GM12878 (cell line): ENCODE measurements around the gene LRRC23. TPM values are rescaled to one million over a fixed set of nuclear protein-coding genes. Genes with fewer than 3 reads are reported as not detected.

ENCODE experiments used
- ATAC-seq: fragments of 200-7000 bp; cut with Tn5 transposase; 3 replicates; pipeline ENCODE4 v1.9.1; 2020; ENCODE audit warnings: mild to moderate bottlenecking, moderate library complexity
- BruUV-seq: library from RNA; stranded (reverse); fragments of 400-500 nt; replicated peaks from 2 replicates; lab custom pipeline; 2021; lab: Mats Ljungman, UMichigan
- CTCF ChIA-PET: fragments of 300-600 bp; sonication (Branson Sonifier 250); formaldehyde crosslinking; extraction: SDS; loops from one replicate; lab custom pipeline; 2021; ENCODE audit warnings: inconsistent platforms; lab: Yijun Ruan, JAX
- POLR2A ChIA-PET: fragments of 350-600 bp; formaldehyde crosslinking; extraction: SDS; loops from one replicate; lab custom pipeline; 2021; ENCODE audit warnings: inconsistent platforms; lab: Charles Lee
- RAD21 ChIA-PET: fragments of 300-600 bp; sonication (Branson Sonifier 250); formaldehyde crosslinking; loops from one replicate; lab custom pipeline; 2023; ENCODE audit warnings: antibody characterized with exemption; ENCODE audit not compliant: unreplicated experiment; lab: Charles Lee
- SMC1A ChIA-PET: fragments of 300-600 bp; sonication (Branson Sonifier 250); formaldehyde crosslinking; loops from one replicate; lab custom pipeline; 2023; ENCODE audit not compliant: unreplicated experiment, uncharacterized antibody; lab: Charles Lee
- DNase-seq: peaks from one replicate; pipeline ENCODE4 v3.0.0-alpha.2; 2011; ENCODE audit warnings: low read depth, low spot score
- FAIRE-seq: peaks from 3 replicates; lab custom pipeline; 2011; peaks lifted over from hg19 to GRCh38; lab: Jason Lieb, UNC
- H2AFZ ChIP-seq: 2 replicates; pipeline ENCODE4 v1.6.0; 2011; ENCODE audit warnings: low read depth, low read length, control low read depth; ENCODE audit not compliant: control insufficient read depth
- H3K27ac ChIP-seq: 2 replicates; pipeline ENCODE4 v1.5.1; 2011; ENCODE audit warnings: control low read depth; ENCODE audit not compliant: control insufficient read depth, insufficient read depth
- H3K27me3 ChIP-seq, 2 experiments: replicated peaks in 1 of 2; 2 replicates each; pipeline versions ENCODE4 v1.6.0 to v1.6.1; 2011; ENCODE audit warnings: low read length in 1 of 2; ENCODE audit not compliant: control insufficient read depth in 2 of 2, insufficient read depth in 2 of 2
- H3K36me3 ChIP-seq, 2 experiments: 2 replicates each; pipeline ENCODE4 v1.5.1; 2011; ENCODE audit warnings: low read length in 1 of 2; ENCODE audit not compliant: control insufficient read depth in 2 of 2, insufficient read depth in 2 of 2
- H3K4me1 ChIP-seq: 2 replicates; pipeline ENCODE4 v1.6.1; 2011; ENCODE audit warnings: mild to moderate bottlenecking, low read length, moderate library complexity, mixed read lengths; ENCODE audit not compliant: control insufficient read depth, insufficient read depth
- H3K4me2 ChIP-seq: 2 replicates; pipeline ENCODE4 v1.6.0; 2011; ENCODE audit warnings: control low read depth; ENCODE audit not compliant: control insufficient read depth, insufficient read depth
- H3K4me3 ChIP-seq: fragments of 200-600 bp; sonication (generic); 2 replicates; pipeline ENCODE4 v1.5.1; 2016
- H3K79me2 ChIP-seq: 2 replicates; pipeline ENCODE4 v1.6.0; 2011; ENCODE audit warnings: low read length; ENCODE audit not compliant: control insufficient read depth, insufficient read depth
- H3K9ac ChIP-seq: 2 replicates; pipeline ENCODE4 v1.8.0; 2011; ENCODE audit warnings: low read length, control low read depth, mixed read lengths; ENCODE audit not compliant: control insufficient read depth, insufficient read depth
- H3K9me3 ChIP-seq: replicated peaks from 3 replicates; pipeline ENCODE4 v1.5.1; 2011; ENCODE audit warnings: mild to moderate bottlenecking, low read length; ENCODE audit not compliant: control insufficient read depth, insufficient read depth
- H4K20me1 ChIP-seq: 2 replicates; pipeline ENCODE4 v1.6.0; 2011; ENCODE audit not compliant: control insufficient read depth, insufficient read depth
- BCL11A ChIP-seq: IDR thresholded peaks from 2 replicates; pipeline ENCODE4 v1.6.1; 2011; ENCODE audit warnings: low read depth, low read length
- CHD2 ChIP-seq: IDR thresholded peaks from 2 replicates; pipeline ENCODE4 v1.6.1; 2011; ENCODE audit warnings: low read depth, low read length, improper control_type of control experiment, borderline replicate concordance
- CREM ChIP-seq: IDR thresholded peaks from 2 replicates; pipeline ENCODE4 v1.6.1; 2014; ENCODE audit warnings: antibody characterized with exemption, low read depth
- DPF2 ChIP-seq: fragments of 450-650 bp; IDR thresholded peaks from 2 replicates; pipeline ENCODE4 v1.6.1; 2017; ENCODE audit warnings: mild to moderate bottlenecking
- ETV6 ChIP-seq, 2 experiments: fragments of 450-650 bp in 1 of 2; IDR thresholded peaks in 1 of 2; conservative IDR thresholded peaks in 1 of 2; 2 replicates each; pipeline ENCODE4 v1.6.1; 2014; ENCODE audit warnings: antibody characterized with exemption in 1 of 2, borderline replicate concordance in 1 of 2, low read depth in 1 of 2, mild to moderate bottlenecking in 1 of 2, moderate library complexity in 1 of 2
- FOXM1 ChIP-seq: IDR thresholded peaks from 2 replicates; pipeline ENCODE4 v1.6.1; 2012; ENCODE audit warnings: low read depth, mild to moderate bottlenecking, inconsistent platforms, low read length, moderate library complexity
- IKZF1 ChIP-seq: fragments of 450-650 bp; conservative IDR thresholded peaks from 2 replicates; pipeline ENCODE4 v1.6.1; 2017; ENCODE audit warnings: antibody characterized with exemption, mild to moderate bottlenecking
- NBN ChIP-seq: fragments of 450-650 bp; IDR thresholded peaks from 2 replicates; pipeline ENCODE4 v1.6.1; 2016
- SIX5 ChIP-seq: IDR thresholded peaks from 2 replicates; pipeline ENCODE4 v1.6.1; 2011; ENCODE audit warnings: mild to moderate bottlenecking, low read depth, low read length, moderate library complexity; ENCODE audit not compliant: severe bottlenecking
- SMARCA5 ChIP-seq: fragments of 450-650 bp; IDR thresholded peaks from 2 replicates; pipeline ENCODE4 v1.6.1; 2017; ENCODE audit warnings: mild to moderate bottlenecking
- ZSCAN29 ChIP-seq: fragments of 450-650 bp; IDR thresholded peaks from 2 replicates; pipeline ENCODE4 v1.6.1; 2017; ENCODE audit warnings: mild to moderate bottlenecking, moderate library complexity
- WGBS: methylation state at CpG from one replicate; pipeline ENCODE4 v1.1.6; 2016; ENCODE audit warnings: low lambda C conversion rate; ENCODE audit not compliant: insufficient replicate concordance, insufficient coverage; ENCODE audit errors: missing lambda C conversion rate; 5-methylcytosine and 5-hydroxymethylcytosine counted together
- in situ Hi-C: fragments of 300-500 bp; cut with MboI; formaldehyde crosslinking; loops from 9 replicates; pipeline ENCODE4 v1.14.3; 2018; ENCODE audit warnings: mixed read lengths
- intact Hi-C: fragments of 100-400 bp; cut with micrococcal nuclease; formaldehyde crosslinking; loops from one replicate; pipeline ENCODE4 v1.14.2; 2022; ENCODE audit not compliant: unreplicated experiment
- polyA plus RNA-seq, 11 experiments: library from polyadenylated mRNA; depleted of rRNA in 4 of 11; unstranded in 6 of 11; stranded (reverse) in 5 of 11; fragments of >200 nt; fragmentation: Nextera tagmentation in 4 of 11; fragmentation: Illumina TruSeq in 1 of 11; extraction: Ambion mirVana in 4 of 11; extraction: Trizol in 1 of 11; gene quantifications; 1 replicate in 1 of 11; 2 replicates in 10 of 11; pipeline versions ENCODE4 v1.2.1 to v1.2.3, GENCODE V29; 2011 to 2016; ENCODE audit warnings: inconsistent platforms in 2 of 11, missing spikeins in 2 of 11, low read depth in 1 of 11
- total RNA-seq, 4 experiments: library from RNA; depleted of rRNA in 3 of 4; stranded (reverse); fragments of >200 nt in 3 of 4; fragmentation: Illumina TruSeq in 1 of 4; extraction: Trizol in 1 of 4; gene quantifications; 2 replicates each; pipeline versions ENCODE4 v1.2.1 to v1.2.3, GENCODE V29; 2013 to 2021
- TF ChIP-seq, protein P1 (sequence below): fragments of 150-350 bp; IDR thresholded peaks from 2 replicates; pipeline ENCODE4 v1.6.1; 2014; ENCODE audit warnings: mild to moderate bottlenecking, low read depth, low read length
- TF ChIP-seq, protein P2 (sequence below): fragments of 450-650 bp; IDR thresholded peaks from 2 replicates; pipeline ENCODE4 v1.6.1; 2016; ENCODE audit warnings: mild to moderate bottlenecking

LRRC23 gene
- total and polyA plus RNA-seq, 10 of the 15 experiments (the other 5 are each of a cell fraction or from before 2014, with no cell fraction given): 1.4 to 6.9 (median 3.4) TPM

DNA sequence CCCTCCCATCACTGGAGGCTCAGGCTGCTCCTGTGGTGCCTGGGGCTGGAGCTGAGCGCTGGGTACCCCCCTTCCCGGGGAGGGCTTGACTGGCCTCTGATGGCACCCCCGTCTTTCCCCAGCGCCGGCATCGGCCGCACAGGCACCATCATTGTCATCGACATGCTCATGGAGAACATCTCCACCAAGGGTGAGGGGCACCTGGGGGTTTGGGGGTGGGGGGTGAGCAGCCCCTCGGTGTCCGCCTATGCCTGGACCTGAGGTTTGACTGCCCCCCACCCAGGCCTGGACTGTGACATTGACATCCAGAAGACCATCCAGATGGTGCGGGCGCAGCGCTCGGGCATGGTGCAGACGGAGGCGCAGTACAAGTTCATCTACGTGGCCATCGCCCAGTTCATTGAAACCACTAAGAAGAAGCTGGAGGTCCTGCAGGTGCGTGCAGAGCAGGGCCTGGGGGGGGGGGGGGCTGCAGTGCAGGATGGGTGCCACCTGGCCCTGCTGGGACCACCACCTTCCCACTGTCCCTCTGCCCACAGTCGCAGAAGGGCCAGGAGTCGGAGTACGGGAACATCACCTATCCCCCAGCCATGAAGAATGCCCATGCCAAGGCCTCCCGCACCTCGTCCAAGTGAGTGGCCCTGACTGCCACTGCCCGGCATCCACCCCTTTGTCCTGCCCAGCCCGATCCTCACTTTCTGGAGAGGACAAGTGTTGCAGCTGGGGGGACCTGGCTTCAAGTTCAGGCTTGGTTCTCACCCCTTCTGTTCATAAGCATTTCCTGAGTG lies 55.4 kb downstream of the LRRC23 start (continued):
- 0 out of 2 replicates have a peak, but pooled peaks have one; percentile 26 for TF ChIP-seq SMARCA5
- TF ChIP-seq, protein P1, sequence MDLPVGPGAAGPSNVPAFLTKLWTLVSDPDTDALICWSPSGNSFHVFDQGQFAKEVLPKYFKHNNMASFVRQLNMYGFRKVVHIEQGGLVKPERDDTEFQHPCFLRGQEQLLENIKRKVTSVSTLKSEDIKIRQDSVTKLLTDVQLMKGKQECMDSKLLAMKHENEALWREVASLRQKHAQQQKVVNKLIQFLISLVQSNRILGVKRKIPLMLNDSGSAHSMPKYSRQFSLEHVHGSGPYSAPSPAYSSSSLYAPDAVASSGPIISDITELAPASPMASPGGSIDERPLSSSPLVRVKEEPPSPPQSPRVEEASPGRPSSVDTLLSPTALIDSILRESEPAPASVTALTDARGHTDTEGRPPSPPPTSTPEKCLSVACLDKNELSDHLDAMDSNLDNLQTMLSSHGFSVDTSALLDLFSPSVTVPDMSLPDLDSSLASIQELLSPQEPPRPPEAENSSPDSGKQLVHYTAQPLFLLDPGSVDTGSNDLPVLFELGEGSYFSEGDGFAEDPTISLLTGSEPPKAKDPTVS: no peak
- TF ChIP-seq CHD2: no peak
- TF ChIP-seq DPF2: no peak

DNA sequence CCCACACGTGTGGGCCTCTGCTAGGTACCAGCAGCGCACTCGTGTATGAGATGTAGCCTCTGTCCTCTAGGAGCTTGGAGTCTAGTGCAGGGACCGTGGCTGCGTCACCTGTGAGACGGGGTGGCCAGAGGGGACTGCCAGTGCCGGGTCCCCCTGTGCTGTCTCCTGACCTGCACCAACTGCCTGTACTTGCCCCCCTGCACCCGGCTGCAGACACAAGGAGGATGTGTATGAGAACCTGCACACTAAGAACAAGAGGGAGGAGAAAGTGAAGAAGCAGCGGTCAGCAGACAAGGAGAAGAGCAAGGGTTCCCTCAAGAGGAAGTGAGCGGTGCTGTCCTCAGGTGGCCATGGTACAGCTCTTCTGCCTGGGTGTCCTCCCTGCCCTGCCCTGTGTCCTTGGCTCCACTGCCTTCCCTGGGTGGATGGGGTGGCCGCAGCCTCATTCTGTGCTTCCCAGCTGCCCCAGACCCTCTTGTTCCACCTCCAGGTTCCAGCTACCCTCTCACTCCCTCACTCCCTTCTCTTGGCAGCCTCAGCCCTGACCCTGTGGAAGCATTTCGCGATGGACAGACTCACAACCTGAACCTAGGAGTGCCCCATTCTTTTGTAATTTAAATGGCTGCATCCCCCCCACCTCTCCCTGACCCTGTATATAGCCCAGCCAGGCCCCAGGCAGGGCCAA lies 56.1 kb downstream of the LRRC23 start:
- peaks cover 76% of the 10 kb centered on the region for H3K4me1 ChIP-seq
- RAD21 ChIA-PET: interaction anchor here (1.1 to 13.5 kb wide), 8 partner anchors 9 to 151 kb away, joined by 3 to 426 read pairs (median 5); partner anchors contain the start of genes C12orf57, PTPN6, RNU7-1 and SPSB2
- DNase-seq (no peak), ATAC-seq (peak; percentile 34), FAIRE-seq (peak; percentile 98)
- 20% methylated on average over 13 of the region's 13 CpGs for WGBS
- in situ Hi-C loops: loop anchor here (5.0 to 25.0 kb wide), 2 partner anchors 152 to 1677 kb away; no protein-coding TSS in a partner anchor
- H3K4me3 ChIP-seq: peak overlapping the region; percentile 95
- no peaks in the 10 kb centered on the region for H4K20me1 ChIP-seq
- intact Hi-C loops: loop anchor here (1.0 to 5.0 kb wide), 4 partner anchors 7 to 152 kb away; partner anchors contain the start of gene C12orf57
- CTCF ChIA-PET: interaction anchor here (0.9 to 13.2 kb wide), 9 partner anchors 8 to 153 kb away, joined by 4 to 645 read pairs (median 5); partner anchors contain the start of genes C12orf57, LPCAT3, PTPN6 and RNU7-1
- peaks cover 55% of the 10 kb centered on the region for H3K79me2 ChIP-seq
- peak overlapping the region; percentile 91 for H3K9ac ChIP-seq
- BruUV-seq: no TSS peak
- peak overlapping the region; percentile 99 for H3K4me2 ChIP-seq
- POLR2A ChIA-PET: interaction anchor here (1.0 to 13.5 kb wide), 7 partner anchors 8 to 148 kb away, joined by 3 to 524 read pairs (median 5); partner anchors contain the start of genes C12orf57, C1RL, LPCAT3 and PTPN6
- H3K36me3 ChIP-seq: peaks cover 19 to 35% of the 10 kb centered on the region in 2 experiments
- SMC1A ChIA-PET: interaction anchor here (0.9 to 13.2 kb wide), 6 partner anchors 13 to 152 kb away, joined by 3 to 395 read pairs (median 4); partner anchors contain the start of genes C12orf57, CDCA3, PTPN6 and RNU7-1
- no peak overlapping the region for H2AFZ ChIP-seq
- H3K27me3 ChIP-seq: no peaks in the 10 kb centered on the region
- no peaks in the 10 kb centered on the region for H3K9me3 ChIP-seq
- H3K27ac ChIP-seq: peak overlapping the region; percentile 99
- TF ChIP-seq IKZF1: peak; percentile 39; the same call in 1 of the 2 replicates
- 0 out of 2 replicates have a peak, but pooled peaks have one; percentile 18 for TF ChIP-seq NBN
- no peak for TF ChIP-seq CREM
- no peak for TF ChIP-seq ZSCAN29
- no peak for TF ChIP-seq ETV6 (conservative IDR thresholded peaks at IDR 0.05 in 1 of 2, IDR thresholded peaks at IDR 0.05 in 1 of 2; ENCODE audit: borderline replicate concordance in 1 of 2, low read depth in 1 of 2)
- TF ChIP-seq BCL11A: no peak
- TF ChIP-seq, protein P2, sequence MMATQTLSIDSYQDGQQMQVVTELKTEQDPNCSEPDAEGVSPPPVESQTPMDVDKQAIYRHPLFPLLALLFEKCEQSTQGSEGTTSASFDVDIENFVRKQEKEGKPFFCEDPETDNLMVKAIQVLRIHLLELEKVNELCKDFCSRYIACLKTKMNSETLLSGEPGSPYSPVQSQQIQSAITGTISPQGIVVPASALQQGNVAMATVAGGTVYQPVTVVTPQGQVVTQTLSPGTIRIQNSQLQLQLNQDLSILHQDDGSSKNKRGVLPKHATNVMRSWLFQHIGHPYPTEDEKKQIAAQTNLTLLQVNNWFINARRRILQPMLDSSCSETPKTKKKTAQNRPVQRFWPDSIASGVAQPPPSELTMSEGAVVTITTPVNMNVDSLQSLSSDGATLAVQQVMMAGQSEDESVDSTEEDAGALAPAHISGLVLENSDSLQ: no peak
- no peak for TF ChIP-seq FOXM1
- no peak for TF ChIP-seq SIX5
